Measurements from ENCODE around the gene SPPL2C. TPM values are rescaled to one million over a fixed set of nuclear protein-coding genes. Genes with fewer than 3 reads are reported as not detected.
A peak's percentile ranks its signal among the peaks of the same experiment; 100 is the strongest.

The SPPL2C gene
- total RNA-seq, 1 donor = not detected

DNA sequence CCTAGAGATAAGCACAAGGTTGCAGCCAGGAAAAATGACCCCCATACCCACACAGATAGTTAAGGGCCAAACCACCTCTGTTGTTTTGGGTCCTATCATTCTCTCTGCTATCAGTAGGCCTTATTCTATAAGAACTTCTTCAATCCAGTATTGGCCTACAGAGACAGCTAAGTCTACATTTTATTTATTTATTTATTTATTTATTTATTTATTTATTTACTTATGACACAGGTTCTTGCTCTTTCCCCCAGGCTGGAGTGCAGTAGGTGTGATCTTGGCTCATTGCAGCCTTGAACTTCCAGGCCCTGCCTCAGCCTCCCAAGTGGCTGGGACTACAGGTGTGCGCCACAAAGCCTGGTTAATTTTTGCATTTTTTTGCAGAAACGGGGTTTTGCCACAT lies 42.2 kb downstream of the SPPL2C start:
- H3K4me3 ChIP-seq (ENCODE audit: low read depth, low read length) = no peak overlapping the region
- DNase-seq (ENCODE audit: low read depth) = no peak
- TF ChIP-seq, protein P1, sequence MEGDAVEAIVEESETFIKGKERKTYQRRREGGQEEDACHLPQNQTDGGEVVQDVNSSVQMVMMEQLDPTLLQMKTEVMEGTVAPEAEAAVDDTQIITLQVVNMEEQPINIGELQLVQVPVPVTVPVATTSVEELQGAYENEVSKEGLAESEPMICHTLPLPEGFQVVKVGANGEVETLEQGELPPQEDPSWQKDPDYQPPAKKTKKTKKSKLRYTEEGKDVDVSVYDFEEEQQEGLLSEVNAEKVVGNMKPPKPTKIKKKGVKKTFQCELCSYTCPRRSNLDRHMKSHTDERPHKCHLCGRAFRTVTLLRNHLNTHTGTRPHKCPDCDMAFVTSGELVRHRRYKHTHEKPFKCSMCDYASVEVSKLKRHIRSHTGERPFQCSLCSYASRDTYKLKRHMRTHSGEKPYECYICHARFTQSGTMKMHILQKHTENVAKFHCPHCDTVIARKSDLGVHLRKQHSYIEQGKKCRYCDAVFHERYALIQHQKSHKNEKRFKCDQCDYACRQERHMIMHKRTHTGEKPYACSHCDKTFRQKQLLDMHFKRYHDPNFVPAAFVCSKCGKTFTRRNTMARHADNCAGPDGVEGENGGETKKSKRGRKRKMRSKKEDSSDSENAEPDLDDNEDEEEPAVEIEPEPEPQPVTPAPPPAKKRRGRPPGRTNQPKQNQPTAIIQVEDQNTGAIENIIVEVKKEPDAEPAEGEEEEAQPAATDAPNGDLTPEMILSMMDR (IDR thresholded peaks at IDR 0.05; ENCODE audit: insufficient read depth, low read length) = no peak

DNA sequence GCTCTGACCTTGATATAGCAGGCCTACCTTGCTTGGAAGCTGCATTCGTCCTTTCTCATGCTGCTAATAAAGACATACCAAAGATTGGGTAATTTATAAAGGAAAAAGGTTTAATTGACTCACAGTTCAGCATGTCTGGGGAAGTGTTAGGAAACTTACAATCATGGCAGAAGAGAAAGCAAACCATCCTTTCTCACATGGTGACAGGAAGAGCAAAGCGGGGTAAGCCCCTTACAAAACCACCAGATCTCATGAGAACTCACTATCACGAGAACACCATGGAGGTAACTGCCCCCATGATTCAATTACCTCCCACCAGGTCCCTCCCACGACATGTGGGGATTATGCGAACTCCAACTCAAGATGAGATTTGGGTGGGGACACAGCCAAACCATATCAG lies 43.7 kb downstream of the SPPL2C start:
- no peak overlapping the region for H3K4me3 ChIP-seq (ENCODE audit: low read depth, low read length)
- DNase-seq (ENCODE audit: low read depth) = no peak
- TF ChIP-seq, protein P1 (IDR thresholded peaks at IDR 0.05; ENCODE audit: insufficient read depth, low read length) = no peak

DNA sequence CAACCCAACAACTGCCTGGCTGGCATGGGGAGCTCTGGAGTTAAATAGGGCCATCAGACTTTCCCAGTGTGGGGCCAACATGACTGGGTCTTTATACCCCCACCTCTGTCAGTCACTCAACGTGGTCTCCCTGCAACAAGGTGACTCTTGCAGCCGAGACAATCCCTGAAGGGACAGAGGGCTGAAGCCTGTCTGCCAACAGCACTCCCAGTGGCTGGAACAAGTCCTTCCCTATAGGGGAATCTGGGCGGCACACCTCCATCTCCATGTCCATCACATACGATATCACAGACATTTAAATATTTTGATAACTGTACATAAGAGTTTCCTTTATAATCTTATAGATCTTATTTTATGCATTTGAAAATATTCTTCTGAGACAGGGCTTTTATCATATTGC lies 44.9 kb downstream of the SPPL2C start:
- DNase-seq (ENCODE audit: low read depth) = no peak
- H3K4me3 ChIP-seq (ENCODE audit: low read depth, low read length) = no peak overlapping the region
- TF ChIP-seq, protein P1 (IDR thresholded peaks at IDR 0.05; ENCODE audit: insufficient read depth, low read length) = no peak

DNA sequence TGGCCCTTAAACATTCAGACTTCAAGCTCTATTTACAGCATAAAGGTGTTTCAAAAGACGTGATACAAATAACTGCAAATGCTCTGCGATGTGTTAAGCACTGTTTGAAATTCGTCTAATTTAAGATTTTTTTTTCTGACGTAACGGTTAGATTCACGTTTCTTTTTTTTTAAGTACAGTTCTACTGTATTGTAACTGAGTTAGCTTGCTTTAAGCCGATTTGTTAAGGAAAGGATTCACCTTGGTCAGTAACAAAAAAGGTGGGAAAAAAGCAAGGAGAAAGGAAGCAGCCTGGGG lies 49.0 kb downstream of the SPPL2C start:
- no peak for DNase-seq (ENCODE audit: low read depth)
- TF ChIP-seq, protein P1 (IDR thresholded peaks at IDR 0.05; ENCODE audit: insufficient read depth, low read length) = no peak
- H3K4me3 ChIP-seq (ENCODE audit: low read depth, low read length) = peak overlapping the region; percentile 76

DNA sequence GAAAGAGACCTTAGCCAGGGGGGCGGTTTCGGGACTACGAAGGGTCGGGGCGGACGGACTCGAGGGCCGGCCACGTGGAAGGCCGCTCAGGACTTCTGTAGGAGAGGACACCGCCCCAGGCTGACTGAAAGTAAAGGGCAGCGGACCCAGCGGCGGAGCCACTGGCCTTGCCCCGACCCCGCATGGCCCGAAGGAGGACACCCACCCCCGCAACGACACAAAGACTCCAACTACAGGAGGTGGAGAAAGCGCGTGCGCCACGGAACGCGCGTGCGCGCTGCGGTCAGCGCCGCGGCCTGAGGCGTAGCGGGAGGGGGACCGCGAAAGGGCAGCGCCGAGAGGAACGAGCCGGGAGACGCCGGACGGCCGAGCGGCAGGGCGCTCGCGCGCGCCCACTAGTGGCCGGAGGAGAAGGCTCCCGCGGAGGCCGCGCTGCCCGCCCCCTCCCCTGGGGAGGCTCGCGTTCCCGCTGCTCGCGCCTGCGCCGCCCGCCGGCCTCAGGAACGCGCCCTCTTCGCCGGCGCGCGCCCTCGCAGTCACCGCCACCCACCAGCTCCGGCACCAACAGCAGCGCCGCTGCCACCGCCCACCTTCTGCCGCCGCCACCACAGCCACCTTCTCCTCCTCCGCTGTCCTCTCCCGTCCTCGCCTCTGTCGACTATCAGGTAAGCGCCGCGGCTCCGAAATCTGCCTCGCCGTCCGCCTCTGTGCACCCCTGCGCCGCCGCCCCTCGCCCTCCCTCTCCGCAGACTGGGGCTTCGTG lies 49.5 kb downstream of the SPPL2C start, which contains the start of gene MAPT:
MAPT (plus strand) TSS at position 533 of the 763 bp plus-strand sequence. CDS start 67,784 bp downstream, outside the sequence.
- peak within 1 kb of the TSS; percentile 76 for H3K4me3 ChIP-seq (ENCODE audit: low read depth, low read length)
- TF ChIP-seq, protein P1 (IDR thresholded peaks at IDR 0.05; ENCODE audit: insufficient read depth, low read length) = peak; percentile 72
- peak; percentile 92 for DNase-seq (ENCODE audit: low read depth)

DNA sequence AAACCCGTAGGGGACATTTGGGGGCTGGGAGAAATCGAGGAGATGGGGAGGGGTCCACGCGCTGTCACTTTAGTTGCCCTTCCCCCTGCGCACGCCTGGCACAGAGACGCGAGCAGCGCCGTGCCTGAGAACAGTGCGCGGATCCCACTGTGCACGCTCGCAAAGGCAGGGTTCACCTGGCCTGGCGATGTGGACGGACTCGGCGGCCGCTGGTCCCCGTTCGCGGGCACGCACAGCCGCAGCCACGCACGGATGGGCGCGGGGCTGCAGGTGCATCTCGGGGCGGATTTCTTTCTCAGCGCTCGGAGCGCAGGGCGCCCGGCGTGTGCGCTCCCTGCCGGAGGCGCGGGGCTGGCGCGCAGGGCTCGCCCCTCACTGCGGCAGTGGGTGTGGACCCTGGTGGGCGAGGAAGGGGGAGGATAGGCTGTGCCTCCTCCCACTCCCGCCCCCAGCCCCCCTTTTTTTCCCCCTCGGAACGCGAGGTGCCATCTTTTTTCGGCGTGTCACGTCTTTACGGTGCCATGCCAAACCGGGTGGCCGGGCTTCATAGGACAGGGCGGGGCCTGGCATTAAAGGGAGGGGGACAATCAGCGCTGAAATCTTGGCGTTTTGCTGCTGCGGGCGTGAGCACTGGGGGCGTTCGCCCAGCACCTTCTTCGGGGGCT lies 50.8 kb downstream of the SPPL2C start:
- TF ChIP-seq, protein P1 (IDR thresholded peaks at IDR 0.05; ENCODE audit: insufficient read depth, low read length) = no peak
- H3K4me3 ChIP-seq (ENCODE audit: low read depth, low read length) = peak overlapping the region; percentile 76
- DNase-seq (ENCODE audit: low read depth) = no peak
